ENCODE measurements around the gene IQSEC1.

Gene IQSEC1

DNA sequence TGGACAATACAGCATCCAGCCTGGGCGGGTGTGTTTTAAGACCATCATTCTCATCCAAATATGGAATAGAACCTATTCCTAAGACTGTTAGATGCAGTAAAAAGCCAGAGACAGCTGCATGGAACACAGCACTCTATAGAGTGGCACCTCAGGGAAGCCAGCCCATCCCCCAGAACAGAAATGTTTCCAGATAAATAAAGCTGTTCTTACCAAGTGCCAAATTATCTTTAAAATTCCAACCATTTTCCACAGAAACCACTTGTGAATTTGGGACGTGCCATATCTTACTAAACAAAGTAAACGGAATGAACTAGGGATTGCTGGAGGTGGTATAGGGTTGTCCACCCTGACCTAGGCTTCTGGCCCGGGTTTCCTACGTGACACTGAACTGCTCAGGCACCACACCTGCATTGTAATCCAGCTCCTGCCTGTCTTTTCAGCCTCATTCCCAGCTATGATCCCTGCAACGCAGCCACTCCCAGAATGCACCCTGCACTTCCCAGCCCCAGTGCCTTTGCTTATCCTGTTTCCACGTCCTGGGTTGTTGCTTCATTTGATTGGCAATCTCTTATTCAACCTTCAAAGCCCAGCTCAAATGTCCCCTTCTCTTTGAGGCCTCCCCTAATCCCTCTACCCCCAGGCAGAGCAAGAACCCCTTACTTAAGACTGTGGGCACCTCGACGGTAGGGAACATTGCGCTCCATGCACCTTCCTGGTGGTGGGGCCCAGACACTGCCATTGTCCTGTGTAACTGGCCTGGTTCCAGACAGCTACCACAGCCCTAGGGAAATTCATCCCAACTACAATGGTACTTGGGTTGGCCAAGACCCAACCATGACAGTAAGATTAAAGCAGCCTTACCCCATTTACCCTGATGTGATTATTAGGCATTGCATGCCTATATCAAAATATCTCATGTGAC is 100.2 kb downstream of the IQSEC1 start:
- TF ChIP-seq, protein P1, sequence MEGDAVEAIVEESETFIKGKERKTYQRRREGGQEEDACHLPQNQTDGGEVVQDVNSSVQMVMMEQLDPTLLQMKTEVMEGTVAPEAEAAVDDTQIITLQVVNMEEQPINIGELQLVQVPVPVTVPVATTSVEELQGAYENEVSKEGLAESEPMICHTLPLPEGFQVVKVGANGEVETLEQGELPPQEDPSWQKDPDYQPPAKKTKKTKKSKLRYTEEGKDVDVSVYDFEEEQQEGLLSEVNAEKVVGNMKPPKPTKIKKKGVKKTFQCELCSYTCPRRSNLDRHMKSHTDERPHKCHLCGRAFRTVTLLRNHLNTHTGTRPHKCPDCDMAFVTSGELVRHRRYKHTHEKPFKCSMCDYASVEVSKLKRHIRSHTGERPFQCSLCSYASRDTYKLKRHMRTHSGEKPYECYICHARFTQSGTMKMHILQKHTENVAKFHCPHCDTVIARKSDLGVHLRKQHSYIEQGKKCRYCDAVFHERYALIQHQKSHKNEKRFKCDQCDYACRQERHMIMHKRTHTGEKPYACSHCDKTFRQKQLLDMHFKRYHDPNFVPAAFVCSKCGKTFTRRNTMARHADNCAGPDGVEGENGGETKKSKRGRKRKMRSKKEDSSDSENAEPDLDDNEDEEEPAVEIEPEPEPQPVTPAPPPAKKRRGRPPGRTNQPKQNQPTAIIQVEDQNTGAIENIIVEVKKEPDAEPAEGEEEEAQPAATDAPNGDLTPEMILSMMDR (IDR thresholded peaks at IDR 0.05; ENCODE audit: extremely low read depth, missing control alignments) = no peak
- no peak for DNase-seq (ENCODE audit: low spot score)

DNA sequence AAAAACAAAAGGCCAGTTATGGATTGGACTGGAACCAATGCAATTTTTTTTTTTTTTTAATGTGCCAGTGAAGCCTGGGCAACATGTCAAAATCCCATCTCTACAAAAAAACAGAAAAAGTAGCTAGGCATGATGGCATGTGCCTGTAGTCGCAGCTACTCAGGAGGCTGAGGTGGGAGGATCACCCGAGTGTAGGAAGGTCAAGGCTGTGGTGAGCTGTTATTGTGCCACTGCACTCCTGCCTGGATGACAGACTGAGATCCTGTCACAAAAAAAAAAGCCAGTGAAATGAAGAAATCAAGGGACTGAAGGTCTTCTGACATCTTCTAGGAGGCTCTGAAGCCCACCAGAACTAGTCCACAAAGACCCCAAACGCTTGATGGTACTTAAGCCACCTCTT is 101.2 kb downstream of the IQSEC1 start:
- TF ChIP-seq, protein P1 (IDR thresholded peaks at IDR 0.05; ENCODE audit: extremely low read depth, missing control alignments) = no peak
- no peak for DNase-seq (ENCODE audit: low spot score)

DNA sequence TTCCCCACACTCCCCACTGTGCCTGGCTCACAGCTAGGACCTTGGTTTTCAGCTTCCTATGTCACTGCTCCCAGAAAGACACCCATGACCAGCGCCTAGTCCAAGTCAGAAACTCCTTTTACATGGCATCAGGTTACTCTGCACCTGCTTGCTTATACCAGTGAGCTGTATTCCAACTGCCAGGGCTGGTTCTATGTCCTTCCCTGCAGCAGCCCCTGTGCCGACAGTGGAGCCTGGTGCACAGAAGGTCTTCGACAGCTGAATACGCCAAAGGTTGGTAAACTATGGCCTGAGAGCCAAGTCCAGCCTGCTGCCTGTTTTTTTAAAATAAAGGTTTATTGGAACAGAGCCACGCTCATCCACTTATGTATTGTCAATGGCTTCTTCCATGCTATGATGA is 102.5 kb downstream of the IQSEC1 start:
- TF ChIP-seq, protein P1 (IDR thresholded peaks at IDR 0.05; ENCODE audit: extremely low read depth, missing control alignments) = no peak
- DNase-seq (ENCODE audit: low spot score) = no peak

DNA sequence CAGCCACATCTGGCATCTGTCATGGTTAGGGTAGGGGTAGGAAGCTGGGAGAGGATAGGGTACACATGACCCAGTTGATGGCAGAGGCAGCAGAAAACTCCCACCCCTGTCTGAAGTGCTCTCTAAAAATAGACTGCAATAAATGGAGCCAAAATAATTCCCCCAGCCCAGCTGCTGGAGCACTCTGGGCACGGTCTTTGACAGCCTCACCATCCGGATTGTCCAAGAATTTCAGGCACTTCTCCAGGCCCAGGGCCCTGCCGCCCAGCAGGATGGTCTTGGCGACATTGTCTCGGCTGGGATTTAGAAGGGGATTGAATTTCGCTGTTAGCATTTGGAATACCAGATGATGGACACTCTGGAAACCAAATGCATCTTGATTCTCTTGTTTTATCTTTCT is 103.7 kb downstream of the IQSEC1 start:
- TF ChIP-seq, protein P1 (IDR thresholded peaks at IDR 0.05; ENCODE audit: extremely low read depth, missing control alignments) = no peak

DNA sequence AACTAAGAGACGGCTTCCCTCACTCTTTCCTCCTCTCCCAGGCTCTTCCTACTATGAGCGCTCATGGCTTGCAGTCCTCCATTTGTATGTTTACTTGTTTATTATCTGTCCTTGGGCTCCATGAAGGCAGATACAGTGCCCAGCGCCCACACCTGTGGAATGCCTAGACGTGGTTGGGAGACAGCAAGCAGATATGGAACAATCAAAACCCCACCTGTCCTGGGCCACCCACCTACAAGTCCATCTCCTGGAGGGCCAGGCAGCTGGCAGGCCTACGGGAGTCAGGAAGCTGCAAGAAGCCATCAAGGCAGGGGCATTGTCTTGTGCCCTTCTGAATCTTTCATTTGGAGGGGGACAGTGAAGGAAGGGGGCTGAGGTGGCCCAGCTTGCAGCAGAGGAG is 104.7 kb downstream of the IQSEC1 start:
- TF ChIP-seq, protein P1 (IDR thresholded peaks at IDR 0.05; ENCODE audit: extremely low read depth, missing control alignments) = no peak

More for the DNA sequence above, 103.7 kb downstream of the IQSEC1 start:
- no peak for DNase-seq (ENCODE audit: low spot score)

DNA sequence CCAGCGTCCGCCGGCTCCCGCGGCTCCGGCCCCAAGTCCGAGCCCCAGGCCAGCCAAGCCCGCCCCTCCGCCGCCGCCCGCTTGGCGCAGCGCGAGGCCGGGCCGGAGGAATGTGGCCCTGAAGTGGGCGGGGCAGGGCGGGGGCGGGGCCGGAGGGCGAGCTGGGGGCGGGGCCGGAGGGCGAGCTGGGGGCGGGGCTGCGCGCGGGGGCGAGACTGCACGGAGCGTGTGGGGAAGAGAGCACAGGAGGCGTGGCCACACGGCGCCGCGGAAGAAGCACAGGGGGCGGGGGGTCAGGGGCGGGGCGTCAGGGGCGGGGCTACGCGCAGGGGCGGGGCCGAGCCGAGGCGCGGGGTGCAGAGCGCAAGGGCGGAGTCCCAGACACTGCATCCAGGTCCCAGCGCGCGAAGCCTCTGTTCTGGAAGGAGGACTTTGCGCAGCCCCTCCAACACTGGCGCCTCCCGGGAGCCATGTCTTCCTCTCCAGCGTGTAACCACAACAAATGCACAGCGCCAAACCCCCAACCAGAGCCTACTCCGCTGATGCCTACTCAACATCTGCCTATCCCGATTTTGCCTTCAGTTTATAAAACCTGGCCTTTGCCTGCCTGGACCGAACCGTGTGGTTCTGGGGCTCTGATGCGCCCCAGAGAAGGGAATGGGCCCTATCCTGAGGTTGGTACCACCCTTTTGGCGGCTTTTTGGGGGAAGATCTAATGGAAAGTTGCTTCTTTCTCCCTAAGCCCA is 105.5 kb downstream of the IQSEC1 start:
- TF ChIP-seq, protein P1 (IDR thresholded peaks at IDR 0.05; ENCODE audit: extremely low read depth, missing control alignments) = no peak
- peak; percentile 100 for DNase-seq (ENCODE audit: low spot score)

More for the DNA sequence above, 104.7 kb downstream of the IQSEC1 start:
- no peak for DNase-seq (ENCODE audit: low spot score)

Measured in GM20000 (cell line).